Measurements from ENCODE around the gene TBL1X. TPM values are rescaled to one million over a fixed set of nuclear protein-coding genes. Genes with fewer than 3 reads are reported as not detected.

TBL1X gene
- total and polyA plus RNA-seq, 10 of the 15 experiments (the other 5 are each of a cell fraction or from before 2014, with no cell fraction given): 4.4 to 26.3 (median 10.6) TPM

- ChIA-PET POLR2A (no interaction called here), SMC1A (ENCODE audit: uncharacterized antibody, unreplicated experiment) (no interaction called here), RAD21 (ENCODE audit: unreplicated experiment) (no interaction called here), CTCF (no interaction called here)
- 86% methylated on average over 2 of the region's 2 CpGs for WGBS (ENCODE audit: insufficient coverage, insufficient replicate concordance, low lambda C conversion rate, missing lambda C conversion rate)
- FAIRE-seq (no peak), DNase-seq (ENCODE audit: low read depth, low spot score) (no peak), ATAC-seq (no peak)
- H3K9me3 ChIP-seq (replicated peaks; ENCODE audit: control insufficient read depth, insufficient read depth, low read length): no peaks in the 10 kb centered on the region; the same call in 2 of the 3 replicates
- no peaks in the 10 kb centered on the region for H4K20me1 ChIP-seq (ENCODE audit: control insufficient read depth, insufficient read depth)
- H3K9ac ChIP-seq (ENCODE audit: control insufficient read depth, insufficient read depth, low read length): no peak overlapping the region
- H3K27me3 ChIP-seq (replicated peaks in 1 of 2; ENCODE audit: control insufficient read depth in 2 of 2, insufficient read depth in 2 of 2, low read length in 1 of 2): no peaks in the 10 kb centered on the region
- in situ Hi-C loops (cut with MboI): no loop called here
- no peak overlapping the region for H3K27ac ChIP-seq (ENCODE audit: control insufficient read depth, insufficient read depth)
- no peak overlapping the region for H3K4me3 ChIP-seq
- intact Hi-C loops (cut with micrococcal nuclease; ENCODE audit: unreplicated experiment): no loop called here
- no peak for TF ChIP-seq MLLT1 (IDR thresholded peaks at IDR 0.05)
- no peak for TF ChIP-seq WRNIP1 (IDR thresholded peaks at IDR 0.05; ENCODE audit: borderline replicate concordance, low read depth, low read length)
- TF ChIP-seq PAX8 (IDR thresholded peaks at IDR 0.05): no peak
- no peak for TF ChIP-seq NFIC (IDR thresholded peaks at IDR 0.05; ENCODE audit: low read depth, low read length)
- TF ChIP-seq MYB (IDR thresholded peaks at IDR 0.05; ENCODE audit: borderline replicate concordance, low read depth, low read length): no peak
- no peak for TF ChIP-seq RAD51 (IDR thresholded peaks at IDR 0.05)
- no peak for TF ChIP-seq SIN3A (IDR thresholded peaks at IDR 0.05; ENCODE audit: low read depth, low read length)
- TF ChIP-seq SRF (IDR thresholded peaks at IDR 0.05; ENCODE audit: low read depth in 2 of 2, low read length in 2 of 2): no peak
- TF ChIP-seq MTA3 (IDR thresholded peaks at IDR 0.05; ENCODE audit: borderline replicate concordance, low read length): no peak
- no peak for TF ChIP-seq CEBPB (IDR thresholded peaks at IDR 0.05; ENCODE audit: borderline replicate concordance in 1 of 2, low read depth in 2 of 2, low read length in 2 of 2)
- TF ChIP-seq SREBF1 (IDR thresholded peaks at IDR 0.05; ENCODE audit: low read length): no peak
- no peak for TF ChIP-seq NRF1 (conservative IDR thresholded peaks at IDR 0.05; ENCODE audit: low read depth, low read length)
- no peak for TF ChIP-seq BCL3 (IDR thresholded peaks at IDR 0.05; ENCODE audit: borderline replicate concordance, insufficient read depth, low read depth, low read length, poor library complexity, severe bottlenecking)
- no peak for TF ChIP-seq TARDBP (IDR thresholded peaks at IDR 0.05; ENCODE audit: borderline replicate concordance)
- TF ChIP-seq IRF5 (IDR thresholded peaks at IDR 0.05; ENCODE audit: borderline replicate concordance): no peak
- H3K79me2 ChIP-seq (ENCODE audit: control insufficient read depth, insufficient read depth, low read length): no peaks in the 10 kb centered on the region
- H3K4me2 ChIP-seq (ENCODE audit: control insufficient read depth, insufficient read depth): no peak overlapping the region
- no peaks in the 10 kb centered on the region for H3K4me1 ChIP-seq (ENCODE audit: control insufficient read depth, insufficient read depth, low read length)
- H3K36me3 ChIP-seq (ENCODE audit: control insufficient read depth in 2 of 2, insufficient read depth in 2 of 2, low read length in 1 of 2): no peaks in the 10 kb centered on the region; a peak in 1 of 4 replicates
- no peak overlapping the region for H2AFZ ChIP-seq (ENCODE audit: control insufficient read depth, low read depth, low read length)
- BruUV-seq (replicated peaks): no TSS peak
Measured at GRCh38 chrX:9510366-9510765, 45.5 kb downstream of the TBL1X start.

Data from GM12878 (cell line).